Lower leg skin (tissue), 3 donors: ENCODE measurements around the gene SPINDOC.

Experiments used
- POLR2A ChIP-seq, 2 donors: fragments of 450-650 bp; IDR thresholded peaks; one replicate each; pipeline ENCODE4 v1.6.1; 2016 to 2017; ENCODE audit warnings: antibody characterized with exemption in 2 of 2, mild to moderate bottlenecking in 1 of 2, moderate library complexity in 1 of 2
- TF ChIP-seq, protein P1 (sequence below), 3 donors: fragments of 450-650 bp; IDR thresholded peaks; one replicate each; pipeline ENCODE4 v1.5.1; 2016; ENCODE audit warnings: antibody characterized with exemption in 3 of 3, mild to moderate bottlenecking in 3 of 3, moderate library complexity in 2 of 3

DNA sequence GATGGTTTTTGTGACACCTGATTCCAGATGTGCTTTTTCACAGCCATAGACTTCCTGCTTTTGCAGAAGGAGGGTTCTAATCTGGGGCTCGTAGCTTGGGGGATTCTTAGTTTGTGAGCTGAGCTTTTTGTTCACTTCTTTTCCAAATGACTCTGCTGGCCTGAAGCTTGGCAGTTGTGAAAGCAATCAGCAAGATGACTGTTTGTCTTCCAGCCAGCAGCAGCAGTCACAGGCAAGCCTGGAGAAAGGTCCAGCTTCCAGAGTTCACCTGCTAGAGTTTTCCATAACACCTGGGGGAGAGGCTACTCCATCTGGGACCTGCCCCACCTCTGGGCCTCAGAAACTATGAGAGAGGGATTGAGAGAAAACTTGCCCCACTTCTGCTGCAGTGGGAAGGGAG is 29.8 kb downstream of the SPINDOC start:
- TF ChIP-seq, protein P1, sequence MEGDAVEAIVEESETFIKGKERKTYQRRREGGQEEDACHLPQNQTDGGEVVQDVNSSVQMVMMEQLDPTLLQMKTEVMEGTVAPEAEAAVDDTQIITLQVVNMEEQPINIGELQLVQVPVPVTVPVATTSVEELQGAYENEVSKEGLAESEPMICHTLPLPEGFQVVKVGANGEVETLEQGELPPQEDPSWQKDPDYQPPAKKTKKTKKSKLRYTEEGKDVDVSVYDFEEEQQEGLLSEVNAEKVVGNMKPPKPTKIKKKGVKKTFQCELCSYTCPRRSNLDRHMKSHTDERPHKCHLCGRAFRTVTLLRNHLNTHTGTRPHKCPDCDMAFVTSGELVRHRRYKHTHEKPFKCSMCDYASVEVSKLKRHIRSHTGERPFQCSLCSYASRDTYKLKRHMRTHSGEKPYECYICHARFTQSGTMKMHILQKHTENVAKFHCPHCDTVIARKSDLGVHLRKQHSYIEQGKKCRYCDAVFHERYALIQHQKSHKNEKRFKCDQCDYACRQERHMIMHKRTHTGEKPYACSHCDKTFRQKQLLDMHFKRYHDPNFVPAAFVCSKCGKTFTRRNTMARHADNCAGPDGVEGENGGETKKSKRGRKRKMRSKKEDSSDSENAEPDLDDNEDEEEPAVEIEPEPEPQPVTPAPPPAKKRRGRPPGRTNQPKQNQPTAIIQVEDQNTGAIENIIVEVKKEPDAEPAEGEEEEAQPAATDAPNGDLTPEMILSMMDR (IDR thresholded peaks at IDR 0.05): no peak
- TF ChIP-seq POLR2A (IDR thresholded peaks at IDR 0.05): no peak
